ENCODE results near the gene EXOG.

GRCh38 chr3:38509732-38510131 lies 13.6 kb downstream of the EXOG start:
- TF ChIP-seq, protein P1, sequence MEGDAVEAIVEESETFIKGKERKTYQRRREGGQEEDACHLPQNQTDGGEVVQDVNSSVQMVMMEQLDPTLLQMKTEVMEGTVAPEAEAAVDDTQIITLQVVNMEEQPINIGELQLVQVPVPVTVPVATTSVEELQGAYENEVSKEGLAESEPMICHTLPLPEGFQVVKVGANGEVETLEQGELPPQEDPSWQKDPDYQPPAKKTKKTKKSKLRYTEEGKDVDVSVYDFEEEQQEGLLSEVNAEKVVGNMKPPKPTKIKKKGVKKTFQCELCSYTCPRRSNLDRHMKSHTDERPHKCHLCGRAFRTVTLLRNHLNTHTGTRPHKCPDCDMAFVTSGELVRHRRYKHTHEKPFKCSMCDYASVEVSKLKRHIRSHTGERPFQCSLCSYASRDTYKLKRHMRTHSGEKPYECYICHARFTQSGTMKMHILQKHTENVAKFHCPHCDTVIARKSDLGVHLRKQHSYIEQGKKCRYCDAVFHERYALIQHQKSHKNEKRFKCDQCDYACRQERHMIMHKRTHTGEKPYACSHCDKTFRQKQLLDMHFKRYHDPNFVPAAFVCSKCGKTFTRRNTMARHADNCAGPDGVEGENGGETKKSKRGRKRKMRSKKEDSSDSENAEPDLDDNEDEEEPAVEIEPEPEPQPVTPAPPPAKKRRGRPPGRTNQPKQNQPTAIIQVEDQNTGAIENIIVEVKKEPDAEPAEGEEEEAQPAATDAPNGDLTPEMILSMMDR (IDR thresholded peaks at IDR 0.05) = no peak
- no peak for TF ChIP-seq POLR2A (IDR thresholded peaks at IDR 0.05)
